SW 1271 (cell line): Measurements from ENCODE around the gene CRLF1.
A peak's percentile ranks its signal among the peaks of the same experiment; 100 is the strongest.
"Not testable (repeated sequence)": the region's sequence is repeated elsewhere in the genome, so short reads cannot be mapped to it uniquely, and the experiment has no call there.

Source experiments
- DNase-seq, 2 experiments: peaks; one replicate each; lab custom pipeline; 2025; lab: John Stamatoyannopoulos, UW

CRLF1 gene

DNA sequence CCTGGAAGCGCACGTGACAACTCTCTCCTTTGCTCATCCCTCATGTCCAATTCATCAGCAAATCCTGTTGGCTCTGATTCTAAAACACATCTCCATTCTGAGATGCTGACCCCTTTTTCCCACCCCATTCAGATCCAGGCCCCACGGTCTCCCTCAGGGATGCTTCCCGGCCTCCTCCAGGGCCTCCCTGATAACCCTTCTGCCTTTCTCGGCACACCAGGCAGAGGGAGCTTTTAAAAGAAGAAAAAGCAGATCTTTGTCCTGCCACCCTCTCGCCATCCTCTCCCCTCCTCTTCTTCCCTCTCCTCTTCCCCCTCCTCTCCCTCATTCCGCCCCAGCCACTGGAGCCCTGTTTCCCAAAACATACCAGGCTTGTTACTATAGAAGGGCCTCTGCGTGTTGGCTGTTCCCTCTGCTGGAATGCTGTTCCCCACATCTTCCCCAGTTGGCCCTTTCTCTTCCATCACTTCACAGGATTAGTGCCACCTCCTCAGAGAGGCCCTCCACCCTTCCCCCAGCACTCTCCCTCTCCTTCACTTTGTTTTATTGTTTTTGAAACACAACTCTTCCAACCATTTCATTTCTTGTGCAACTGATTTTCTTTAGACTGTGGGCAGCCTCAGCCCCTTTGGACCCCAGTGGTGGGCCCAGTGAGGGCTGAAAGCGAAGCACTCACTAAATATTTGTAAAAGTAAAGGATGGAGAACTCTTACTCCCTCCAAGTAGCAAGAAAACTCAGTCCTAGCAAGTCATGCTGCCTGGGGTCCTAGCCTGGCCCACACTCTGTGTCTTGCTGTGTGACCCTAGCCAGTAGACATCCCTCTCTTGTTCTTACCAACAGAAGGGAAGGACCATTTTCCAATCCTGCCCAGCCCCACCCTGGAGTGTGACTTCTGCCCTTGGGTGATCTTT lies 2.5 kb upstream of the CRLF1 start:
- no peak for DNase-seq

DNA sequence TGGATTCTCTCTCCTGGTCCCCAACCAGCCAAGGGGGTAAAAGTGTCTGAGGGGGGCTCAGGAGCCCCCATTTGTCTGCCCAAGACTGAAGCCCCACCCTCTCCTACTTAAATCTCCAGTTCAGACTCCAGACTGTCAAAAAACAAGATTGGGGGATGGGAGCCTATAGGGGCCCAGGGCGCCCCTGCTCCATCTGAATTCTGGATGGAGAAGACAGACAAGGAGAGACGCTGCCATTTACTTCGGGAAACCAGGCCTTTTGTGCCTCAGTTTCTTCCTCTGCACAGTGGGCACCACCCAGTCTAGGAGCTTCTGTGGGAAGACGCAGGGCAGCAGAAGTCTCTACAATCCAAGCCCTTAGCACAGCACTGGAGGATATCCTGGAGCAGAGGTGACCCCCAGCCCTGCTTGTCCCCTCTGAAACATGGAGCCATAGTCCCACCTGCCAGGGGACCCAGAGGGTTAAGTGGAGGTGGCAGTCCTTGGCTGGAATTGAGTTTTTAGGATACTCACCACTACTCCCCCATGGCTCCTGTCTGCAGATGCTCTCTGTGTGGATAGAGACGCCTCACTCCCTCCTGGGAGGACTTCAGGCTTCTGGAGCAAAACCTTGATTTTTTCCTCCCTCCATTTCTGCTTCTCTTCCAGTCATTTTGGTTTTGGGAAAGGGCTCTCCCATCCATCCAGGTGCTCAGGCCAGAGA lies 1.7 kb upstream of the CRLF1 start:
- DNase-seq, result no peak

DNA sequence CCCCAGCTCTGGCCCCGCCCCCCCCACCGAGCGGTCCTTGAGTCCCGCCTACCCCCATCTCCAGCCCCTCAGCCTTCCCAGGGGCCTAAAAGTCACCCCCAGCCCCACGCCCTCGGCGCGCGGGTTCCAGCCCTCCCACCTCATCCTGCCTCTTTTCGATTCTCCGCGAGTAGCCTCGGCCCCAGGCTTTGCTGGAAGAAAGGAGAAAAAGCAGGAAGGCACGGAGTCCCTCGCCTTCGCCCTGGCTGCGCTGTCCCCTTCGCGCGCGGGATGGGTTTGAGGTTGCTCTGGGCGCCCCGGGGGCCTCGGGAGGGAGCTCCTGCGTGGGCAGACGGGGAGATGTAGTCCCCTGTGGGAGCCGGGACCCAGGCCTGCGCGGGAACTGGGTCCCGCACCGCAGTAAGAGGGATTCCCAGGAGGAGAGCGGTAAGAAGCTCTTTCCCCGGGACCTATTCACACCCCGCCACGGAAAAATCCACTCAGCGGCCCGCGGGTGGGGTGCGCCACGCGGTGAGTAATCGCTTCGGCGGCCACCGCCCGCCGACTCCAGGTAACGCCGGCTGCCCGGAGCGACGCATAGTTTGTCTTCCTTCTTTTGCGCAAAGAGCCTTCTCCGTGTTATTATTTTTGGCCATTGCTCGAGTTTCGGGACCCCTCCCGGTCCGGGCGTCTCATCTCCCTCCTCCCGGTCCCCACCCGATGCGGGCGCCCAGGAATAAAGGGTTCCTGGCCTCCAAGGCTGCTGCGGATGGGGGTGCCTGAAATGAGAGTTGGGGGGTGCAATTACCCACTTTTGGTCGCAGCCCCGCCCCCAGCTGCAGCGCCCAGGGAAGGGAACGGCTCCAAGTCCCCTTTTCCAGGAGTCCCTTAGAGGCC lies 865 bp upstream of the CRLF1 start:
- DNase-seq, result no peak

DNA sequence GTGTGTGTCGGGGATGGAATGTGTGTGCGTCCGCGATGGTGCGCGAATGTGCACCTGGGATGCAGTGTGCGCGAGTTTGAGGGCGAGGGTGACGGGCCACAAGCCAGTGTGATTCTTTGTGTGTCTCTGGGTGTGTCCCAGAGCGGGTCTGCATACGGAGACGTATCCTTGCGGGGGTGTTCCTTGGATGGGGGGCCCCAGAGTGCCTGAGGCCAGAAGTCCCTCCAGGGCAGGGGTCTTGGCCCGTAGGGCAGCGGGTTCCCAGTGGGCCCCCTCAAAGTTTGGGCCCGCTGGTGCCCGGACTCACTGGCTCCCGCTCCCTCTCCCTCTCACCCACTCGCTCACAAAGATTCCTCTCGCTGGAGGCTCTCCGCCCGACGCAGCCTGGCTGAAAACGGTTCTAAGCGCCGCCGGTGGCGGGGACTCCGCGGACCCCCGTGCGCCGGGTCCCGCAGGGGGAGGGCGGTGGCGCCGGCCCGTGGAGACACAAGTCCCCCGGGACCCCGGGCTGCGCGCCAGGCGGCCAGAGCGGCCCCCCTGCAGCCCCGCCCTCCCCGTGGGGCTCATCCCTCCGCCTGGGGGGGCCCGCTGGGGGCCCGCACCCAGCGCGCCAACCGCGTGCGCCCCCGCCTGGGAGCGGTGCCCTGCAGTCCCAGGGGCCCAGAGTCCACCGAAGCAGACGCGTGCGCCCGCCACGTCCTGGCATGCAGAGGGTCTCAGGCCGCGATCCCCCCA lies 886 bp downstream of the CRLF1 start:
- no peak for DNase-seq

DNA sequence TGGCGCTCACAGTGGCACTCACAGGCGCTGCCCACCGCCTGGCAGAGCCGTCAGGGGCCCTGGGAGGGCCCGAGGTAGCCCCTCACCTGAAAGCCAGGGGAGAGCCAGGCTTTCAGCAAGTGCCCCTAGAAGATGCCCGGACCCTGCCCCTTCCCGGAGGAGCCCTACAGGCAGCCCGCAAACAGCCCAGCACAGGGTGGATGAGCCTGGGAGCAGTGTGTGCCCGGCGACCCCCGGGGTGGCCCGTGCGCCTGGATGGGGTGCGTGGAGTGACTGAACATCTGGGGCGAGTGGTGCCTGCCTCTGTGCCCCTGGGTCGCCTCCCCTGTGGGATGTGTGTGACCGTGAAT lies 1.4 kb downstream of the CRLF1 start:
- DNase-seq, result no peak

DNA sequence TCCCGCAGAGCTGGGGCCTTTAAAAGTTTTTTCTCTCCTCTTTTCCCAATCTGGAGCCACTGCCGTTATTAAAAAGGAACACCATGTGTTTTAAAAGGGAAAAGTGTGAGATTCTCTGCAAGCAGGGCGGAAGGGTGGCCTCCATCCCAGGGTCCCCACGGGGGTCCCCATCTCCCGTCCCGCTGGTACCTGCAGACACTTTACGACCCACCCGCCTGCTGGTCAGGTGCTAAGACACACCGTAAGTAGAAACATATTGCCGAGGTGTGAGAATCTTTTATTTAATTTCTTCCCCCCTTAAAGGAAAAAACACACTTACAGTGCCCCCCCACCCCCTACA lies 1.8 kb downstream of the CRLF1 start:
- no peak for DNase-seq

DNA sequence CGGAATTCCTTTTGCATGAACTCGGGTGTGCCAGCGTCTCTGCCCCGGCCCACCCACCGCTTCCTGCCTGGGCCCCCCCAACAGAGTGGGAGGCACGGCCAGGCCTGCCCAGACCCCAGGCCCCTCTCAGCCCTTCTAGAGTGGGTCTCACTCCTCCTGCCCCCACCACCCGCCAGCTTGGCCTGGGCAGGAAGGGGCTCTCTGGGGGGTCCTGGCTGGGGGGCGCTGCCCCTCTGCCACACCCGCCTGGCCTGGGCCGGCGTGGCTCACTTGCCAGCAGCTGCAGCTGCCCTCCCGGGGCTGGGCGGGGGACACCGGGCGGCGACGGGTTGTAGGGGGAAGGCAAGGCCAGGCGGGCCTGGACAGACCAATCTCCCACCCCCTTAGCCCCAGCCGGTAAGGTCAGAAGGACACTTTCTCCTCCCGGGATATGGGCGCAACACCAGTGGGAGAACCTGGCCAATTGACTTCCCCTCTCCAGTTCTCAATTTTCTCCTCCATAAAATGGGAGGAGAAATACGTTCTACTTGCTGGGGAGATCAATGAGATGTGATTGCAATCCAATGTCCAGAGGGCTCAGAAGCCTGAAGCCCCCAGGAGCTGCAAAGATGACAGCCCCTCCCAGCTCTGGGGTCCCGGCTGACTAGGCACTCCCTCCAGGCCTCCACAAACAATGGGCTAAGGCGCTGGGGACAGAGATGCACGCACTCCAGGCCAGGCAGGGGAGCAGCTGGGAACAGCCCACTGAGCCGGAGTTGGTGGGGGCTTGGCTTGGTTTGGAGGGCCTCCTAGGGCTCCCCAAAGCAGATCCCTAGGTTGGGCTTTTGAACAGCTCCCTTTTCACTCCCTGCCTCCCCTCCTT lies 2.4 kb downstream of the CRLF1 start:
- DNase-seq, result no peak

DNA sequence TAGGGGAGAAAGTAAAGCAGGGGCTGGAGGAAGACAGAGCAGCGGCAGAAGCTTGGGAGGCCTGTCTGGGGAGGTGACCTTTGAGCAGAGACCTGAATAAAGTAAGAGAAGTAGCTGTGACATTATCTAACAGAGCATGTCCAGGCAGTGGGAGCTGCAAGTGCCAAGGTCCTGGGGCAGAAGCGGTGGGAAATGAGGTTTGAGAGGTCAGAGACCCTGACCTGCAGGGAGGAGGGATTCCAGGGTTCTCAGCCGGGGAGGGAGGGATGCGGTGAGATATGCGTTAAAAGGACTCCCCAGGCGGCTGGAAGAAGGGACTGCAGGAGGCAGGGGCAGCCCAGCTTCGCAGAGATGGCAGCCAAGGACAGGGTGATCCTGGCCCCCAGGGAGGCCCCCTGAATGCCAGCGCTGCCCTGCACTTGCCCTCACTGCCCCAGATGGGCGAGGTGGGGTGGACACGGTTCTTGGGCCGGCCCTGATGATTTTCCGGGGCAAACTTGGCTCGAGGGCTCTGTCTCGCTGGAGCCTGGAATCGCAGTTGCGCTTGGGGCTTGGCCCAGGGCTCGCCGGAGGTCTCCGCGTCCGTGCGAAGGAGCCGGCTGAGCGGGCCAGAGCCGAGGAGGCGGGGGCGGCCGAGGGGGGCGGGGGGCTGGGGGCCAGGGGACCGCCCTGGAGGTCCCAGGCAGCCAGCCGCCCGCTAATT lies 3.2 kb downstream of the CRLF1 start:
- DNase-seq, result no peak

DNA sequence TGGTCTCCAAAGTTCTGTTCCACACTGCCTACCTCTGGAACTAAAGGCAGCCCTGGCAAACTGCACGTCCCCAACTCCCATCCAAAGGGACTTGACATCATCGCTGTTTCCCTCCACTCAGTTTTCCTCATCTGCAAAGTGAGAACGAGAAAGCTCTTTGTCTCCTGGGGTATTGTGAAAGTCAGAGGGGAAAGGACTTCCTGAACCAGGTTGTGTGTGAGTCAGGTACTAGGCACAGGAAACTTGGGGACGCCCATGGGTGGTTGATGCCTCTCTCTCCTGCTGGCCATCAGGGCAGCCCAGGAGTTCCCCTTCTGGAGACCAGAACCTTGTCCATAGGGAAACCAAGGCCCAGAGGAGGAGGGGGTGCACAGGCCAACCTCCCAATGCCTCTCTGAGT lies 4.7 kb downstream of the CRLF1 start:
- DNase-seq, result no peak

DNA sequence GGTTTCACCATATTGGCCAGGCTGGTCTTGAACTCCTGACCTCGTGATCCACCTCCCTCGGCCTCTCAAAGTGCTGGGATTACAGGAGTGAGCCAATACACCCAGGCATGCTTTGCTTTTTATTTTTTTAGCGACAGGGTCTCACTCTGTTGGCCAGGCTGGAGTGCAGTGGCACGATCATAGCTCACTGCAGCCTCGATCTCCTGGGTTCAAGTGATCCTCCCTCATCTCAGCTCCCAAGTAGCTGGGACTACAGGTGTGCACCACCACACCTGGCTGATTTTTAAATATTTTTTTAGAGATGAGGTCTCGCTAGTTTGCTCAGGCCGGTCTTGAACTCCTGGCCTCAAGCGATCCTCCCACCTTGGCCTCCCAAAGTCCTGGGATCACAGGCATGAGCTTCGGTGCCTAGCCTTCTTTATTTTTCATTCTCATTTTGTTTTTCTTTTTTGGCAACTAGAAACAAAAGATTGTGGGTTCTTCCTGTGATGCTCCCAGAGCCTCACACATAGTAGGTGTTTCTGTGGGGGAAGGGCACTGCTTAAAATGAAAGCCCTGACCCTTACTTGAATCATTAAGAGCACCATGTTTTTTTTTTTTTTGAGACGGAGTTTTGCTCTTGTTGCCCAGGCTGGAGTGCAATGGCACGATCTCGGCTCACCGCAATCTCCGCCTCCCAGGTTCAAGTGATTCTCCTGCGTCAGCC lies 5.8 kb downstream of the CRLF1 start:
- not testable (repeated sequence) for DNase-seq

DNA sequence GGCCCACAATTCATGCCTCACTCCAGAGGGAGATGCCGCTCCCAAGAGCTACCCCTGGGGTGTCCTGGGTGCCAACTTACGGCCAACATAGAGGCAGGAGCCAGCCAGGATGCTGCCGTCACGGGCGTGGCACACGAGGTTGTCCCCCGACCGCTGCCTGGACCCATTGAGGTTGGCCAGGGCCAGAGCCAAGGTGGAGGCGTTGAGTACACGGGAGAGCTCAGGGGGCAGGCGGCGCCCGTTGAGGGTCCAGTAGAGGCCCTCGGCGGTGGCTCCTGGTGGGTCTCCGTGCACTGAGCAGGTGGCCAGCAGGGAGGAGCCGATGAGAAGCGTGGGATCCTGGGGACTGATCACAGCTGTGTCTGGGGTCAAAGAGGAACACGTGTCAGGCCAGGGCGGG lies 7.1 kb downstream of the CRLF1 start:
- DNase-seq, result no peak

DNA sequence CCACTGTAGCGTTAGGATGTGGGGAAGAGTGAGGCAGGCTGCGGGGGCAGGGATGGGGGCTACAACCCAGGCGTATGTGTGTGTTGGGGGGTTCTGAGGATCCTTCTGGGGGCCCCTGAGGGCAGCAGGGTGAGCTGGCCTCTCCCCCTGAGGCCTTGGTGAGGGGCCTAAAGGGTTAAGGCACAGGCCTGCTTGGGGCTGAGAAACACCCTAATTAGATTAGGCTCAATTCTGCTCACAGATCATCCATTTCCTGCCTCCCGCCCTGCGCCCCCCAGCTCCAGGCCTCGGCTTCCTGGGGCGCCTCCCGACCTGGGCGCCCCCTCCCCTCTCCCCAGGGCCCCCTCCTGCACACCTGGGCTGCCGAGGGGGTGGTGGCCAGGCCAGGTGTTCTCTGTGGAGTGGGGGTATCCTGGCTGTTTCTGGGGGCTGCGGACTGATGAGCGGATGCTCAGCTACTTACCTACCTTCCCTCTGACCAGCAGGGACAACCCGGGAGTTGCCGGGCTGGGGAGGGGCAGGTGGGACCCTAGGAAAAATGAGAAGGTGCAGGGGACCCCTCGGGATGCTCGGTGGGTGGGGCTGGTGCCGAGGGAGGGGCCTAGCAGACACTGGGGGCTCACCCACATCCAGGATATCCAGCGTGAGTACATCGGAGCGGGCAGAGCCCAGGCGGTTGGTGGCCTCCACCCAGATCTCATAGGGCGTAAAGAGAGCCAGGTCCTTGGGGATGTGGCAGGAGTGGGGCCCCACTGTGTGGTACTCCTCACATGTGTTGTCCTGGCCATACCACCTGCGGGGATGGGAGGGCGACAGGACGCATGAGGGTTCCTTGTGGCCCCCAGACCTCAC lies 8.6 kb downstream of the CRLF1 start:
- no peak for DNase-seq

DNA sequence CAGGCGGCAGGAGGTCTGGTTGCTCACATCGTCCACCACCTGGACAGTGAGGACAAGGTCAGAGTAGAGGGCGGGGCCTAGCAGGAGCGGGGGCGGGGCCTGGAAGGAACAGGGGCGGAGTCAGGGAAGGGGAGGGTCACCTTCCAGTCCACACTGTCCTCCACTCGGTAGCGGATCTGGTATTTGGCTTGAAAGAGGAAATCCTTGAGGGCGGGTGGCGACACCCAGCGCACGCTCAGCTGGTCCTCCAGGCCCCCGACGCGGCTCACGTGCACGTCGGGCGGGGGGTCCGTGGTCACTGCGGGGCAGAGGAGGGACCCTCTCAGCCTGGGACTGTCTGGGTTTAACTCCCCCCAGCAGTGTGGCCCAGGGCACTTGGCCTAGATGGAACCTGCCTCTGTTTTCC lies 9.8 kb downstream of the CRLF1 start:
- peak in 1 of 2 experiments; percentile 16 for DNase-seq

DNA sequence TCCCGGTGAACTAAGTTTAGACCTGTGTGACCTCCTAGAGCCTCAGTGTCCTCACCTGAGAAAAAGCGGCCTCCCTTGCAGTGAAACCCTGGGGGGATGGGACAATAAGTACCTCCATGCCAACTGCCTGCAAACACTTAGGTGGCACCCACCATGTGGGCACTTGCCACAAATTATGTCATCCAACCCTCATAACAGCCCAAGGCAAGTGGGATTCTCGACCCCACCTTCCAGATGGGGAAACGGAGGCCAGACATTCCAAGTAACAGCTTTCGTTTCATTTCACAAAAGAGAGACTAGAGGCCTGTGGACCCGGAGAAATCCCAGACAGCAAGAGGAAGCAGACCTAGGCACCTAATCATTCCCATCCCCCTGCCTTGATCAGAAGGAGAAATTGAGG lies 11.1 kb downstream of the CRLF1 start:
- DNase-seq, result no peak

DNA sequence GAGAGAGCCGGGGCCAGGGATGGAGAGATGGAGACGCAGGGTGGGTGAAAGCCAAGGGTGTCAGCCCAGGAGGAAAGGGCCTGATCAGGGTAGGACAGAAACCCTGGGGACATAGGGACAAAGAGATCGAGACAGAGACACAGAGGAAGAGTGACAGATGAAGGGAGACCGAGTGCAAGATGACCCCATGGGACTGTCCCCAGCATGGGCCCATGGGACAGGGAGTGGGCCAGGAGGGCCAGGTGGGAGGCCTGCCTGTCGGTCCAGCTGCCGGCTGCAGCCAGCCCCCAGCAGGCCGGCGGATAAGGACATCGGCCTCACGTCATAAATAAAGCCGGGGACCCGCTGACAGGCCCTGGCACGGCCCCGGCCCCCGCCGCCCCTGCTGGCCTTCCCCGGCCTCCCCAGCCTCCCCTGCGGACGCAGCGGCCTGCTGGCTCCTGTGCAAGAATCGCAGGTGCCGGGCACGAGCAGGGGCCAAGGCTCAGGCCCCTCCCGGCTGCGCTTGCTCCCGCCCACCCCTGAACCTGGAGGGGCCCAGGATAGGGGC lies 11.7 kb downstream of the CRLF1 start:
- DNase-seq, result no peak

DNA sequence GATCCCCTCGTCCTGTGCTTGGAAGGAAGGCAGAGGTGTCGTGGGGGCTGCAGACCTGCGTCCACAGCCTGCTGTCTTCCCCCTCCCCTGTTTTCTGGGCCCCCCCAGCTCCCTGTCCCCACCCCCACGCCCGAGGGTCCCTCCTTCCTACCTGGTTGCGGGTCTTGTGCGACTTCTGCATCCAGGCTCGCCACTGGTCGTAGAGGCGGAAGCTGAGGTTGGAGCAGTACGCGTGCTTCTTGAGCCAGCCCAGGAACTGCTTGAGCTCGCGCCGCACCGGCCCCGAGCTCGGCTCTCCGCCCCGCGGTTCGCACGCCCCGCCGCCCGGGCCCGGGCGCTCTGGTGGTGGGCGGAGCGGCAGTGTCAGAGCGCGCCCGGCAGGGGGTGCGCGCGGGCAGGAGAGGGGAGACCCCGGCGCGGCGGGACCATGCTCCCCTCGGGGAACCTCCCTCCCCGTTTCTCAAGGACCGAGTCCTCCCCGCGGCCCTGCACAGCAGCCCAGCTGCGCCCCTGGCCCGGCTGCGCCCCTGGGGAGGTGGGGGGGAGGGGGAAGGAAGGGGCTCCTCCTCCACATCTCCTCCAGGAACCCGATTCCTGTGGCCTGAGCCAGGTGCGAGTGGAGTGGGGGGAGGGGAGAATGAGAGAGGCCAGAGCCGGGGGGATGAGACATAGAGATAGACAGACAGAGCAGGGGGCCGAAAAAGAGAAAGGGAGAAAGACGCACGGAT lies 12.3 kb downstream of the CRLF1 start:
- DNase-seq, result peak in 1 of 2 experiments; percentile 32

DNA sequence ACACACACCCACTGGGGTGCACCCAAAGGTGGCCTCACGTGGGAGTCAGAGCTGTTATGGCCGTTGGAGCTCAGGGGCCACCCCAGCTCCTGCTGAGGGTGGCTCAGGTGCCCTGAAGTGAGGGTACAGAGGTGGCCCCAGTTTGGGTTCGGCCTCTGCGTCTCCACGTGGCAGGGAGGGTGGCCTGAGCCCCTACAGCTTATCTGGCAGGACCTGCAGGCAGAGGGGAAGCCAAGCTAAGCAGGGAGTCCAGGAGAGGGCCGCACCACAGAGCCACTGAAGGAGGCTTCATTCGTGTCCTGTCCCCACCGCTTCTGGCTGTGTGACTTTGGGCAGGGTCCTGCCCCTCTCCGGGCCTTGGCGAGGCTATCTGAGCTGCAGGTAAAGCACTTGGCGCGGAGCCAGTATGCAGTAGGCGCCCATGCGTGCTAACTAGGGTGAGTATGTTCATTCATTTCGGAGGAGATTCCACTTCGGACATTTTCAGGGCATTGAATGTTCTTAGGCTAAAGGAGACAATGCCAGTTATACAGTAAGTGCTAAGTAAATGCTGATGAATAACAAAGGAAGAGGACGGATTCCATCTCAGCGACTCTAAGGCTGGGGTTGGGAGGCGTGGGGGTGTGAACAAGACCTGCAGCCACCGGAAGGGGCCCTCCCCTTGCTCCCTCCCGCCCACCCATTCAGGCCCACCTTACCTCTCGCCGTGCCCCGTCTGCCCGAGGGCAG lies 13.1 kb downstream of the CRLF1 start:
- DNase-seq, result no peak
